Measurements from ENCODE around the gene PCDHA10.

The PCDHA10 gene

DNA sequence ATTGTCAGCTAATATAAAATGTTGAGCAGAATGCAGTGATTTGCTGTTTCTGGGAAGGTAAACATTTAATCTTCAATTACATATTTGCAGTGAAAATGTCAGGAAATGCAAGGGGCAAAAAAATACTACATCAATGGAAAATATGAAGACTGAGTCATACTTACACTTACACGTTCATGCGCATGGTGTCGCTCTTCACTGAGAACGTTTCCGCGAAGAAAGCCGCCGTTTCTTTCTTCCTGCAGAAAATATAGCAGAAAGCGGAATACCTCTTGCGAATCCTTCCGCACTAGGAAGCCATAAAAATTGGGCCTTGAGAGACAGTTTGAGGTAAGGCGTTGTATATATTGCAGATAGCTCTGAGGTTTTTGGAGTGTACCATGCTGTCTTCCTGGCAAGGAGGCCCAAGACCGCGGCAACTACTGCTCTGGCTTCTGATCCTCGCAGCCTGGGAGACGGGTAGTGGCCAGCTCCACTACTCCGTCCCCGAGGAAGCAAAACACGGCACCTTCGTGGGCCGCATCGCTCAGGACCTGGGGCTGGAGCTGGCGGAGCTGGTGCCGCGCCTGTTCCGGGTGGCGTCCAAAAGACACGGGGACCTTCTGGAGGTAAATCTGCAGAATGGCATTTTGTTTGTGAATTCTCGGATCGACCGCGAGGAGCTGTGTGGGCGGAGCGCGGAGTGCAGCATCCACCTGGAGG is 26.3 kb downstream of the PCDHA10 start, which contains the start of gene PCDHA13:
TSS of gene PCDHA13 (plus strand) at position 236 of the 702 bp plus-strand sequence. CDS start at position 381, 145 bp downstream.
- DNase-seq (ENCODE audit: extremely low read depth in 1 of 2, low read depth in 1 of 2), result no peak

DNA sequence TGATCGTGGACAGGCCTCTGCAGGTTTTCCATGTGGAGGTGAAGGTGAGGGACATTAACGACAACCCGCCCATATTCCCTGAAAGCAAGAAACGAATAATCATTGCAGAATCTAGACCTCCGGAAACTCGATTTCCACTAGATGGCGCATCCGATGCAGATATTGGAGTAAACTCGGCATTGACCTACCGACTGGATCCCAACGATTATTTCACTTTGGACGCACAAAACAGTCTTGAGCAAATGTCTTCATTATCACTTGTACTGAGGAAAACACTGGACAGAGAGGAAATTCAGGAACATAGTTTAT is 26.8 kb downstream of the PCDHA10 start:
- DNase-seq (ENCODE audit: extremely low read depth in 1 of 2, low read depth in 1 of 2), result no peak

DNA sequence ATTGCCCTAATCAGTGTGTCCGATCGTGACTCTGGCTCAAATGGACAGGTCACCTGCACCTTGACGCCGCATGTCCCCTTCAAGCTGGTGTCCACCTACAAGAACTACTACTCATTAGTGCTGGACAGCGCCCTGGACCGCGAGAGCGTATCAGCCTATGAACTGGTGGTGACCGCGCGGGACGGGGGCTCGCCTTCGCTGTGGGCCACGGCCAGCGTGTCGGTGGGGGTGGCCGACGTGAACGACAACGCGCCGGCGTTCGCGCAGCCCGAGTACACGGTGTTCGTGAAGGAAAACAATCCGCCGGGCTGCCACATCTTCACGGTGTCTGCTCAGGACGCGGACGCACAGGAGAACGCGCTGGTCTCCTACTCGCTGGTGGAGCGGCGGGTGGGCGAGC is 27.7 kb downstream of the PCDHA10 start:
- DNase-seq (ENCODE audit: extremely low read depth in 1 of 2, low read depth in 1 of 2), result no peak

DNA sequence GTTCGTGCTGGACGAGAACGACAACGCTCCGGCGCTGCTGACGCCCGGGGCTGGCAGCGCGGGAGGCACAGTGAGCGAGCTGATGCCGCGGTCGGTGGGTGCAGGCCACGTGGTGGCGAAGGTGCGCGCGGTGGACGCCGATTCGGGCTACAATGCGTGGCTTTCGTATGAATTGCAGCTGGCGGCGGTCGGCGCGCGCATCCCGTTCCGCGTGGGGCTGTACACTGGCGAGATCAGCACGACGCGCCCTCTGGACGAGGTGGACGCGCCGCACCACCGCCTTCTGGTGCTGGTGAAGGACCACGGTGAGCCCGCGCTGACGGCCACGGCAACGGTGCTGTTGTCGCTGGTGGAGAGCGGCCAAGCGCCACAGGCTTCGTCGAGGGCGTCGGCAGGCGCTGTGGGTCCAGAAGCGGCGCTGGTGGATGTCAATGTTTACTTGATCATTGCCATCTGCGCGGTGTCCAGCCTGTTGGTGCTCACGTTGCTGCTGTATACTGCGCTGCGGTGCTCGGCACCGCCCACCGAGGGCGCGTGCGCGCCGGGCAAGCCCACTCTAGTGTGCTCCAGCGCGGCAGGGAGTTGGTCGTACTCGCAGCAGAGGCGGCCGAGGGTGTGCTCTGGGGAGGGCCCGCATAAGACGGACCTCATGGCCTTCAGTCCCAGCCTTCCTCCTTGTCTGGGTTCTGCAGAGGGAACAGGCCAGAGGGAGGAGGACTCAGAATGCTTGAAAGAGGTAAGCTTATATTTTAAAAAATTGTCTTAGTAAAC is 28.4 kb downstream of the PCDHA10 start:
- DNase-seq (ENCODE audit: extremely low read depth in 1 of 2, low read depth in 1 of 2), result no peak

DNA sequence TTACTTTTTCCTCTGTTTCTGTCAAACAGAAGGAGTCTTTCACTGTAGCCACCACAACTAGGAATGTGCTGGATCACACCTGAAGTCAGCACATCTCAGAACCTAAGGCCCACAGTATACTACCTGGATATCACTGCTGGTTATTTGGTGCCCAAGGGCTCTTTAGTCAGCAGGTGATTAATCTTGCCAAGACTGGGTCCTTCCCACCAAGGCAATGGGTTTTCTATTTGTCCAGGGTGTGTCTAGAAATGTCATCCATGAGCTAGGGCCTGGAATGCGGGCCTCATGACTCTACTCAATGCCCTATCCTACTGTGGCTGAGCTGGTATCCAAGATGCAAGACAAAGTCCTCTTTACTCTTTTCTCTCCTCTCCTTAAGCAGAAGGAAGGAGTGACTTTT is 60.6 kb downstream of the PCDHA10 start:
- no peak for DNase-seq (ENCODE audit: extremely low read depth in 1 of 2, low read depth in 1 of 2)
